K562 (cell line): ENCODE measurements around the gene IL3RA.
"Not testable (repeated sequence)": the region's sequence is repeated elsewhere in the genome, so short reads cannot be mapped to it uniquely, and the experiment has no call there.

Experiments
- CTCF ChIP-seq, 3 experiments: IDR thresholded peaks in 2 of 3; conservative IDR thresholded peaks in 1 of 3; 2 replicates each; pipeline ENCODE4 v1.5.1; 2011 to 2012; ENCODE audit warnings: low read length in 3 of 3, mild to moderate bottlenecking in 3 of 3, control low read depth in 2 of 3, improper control_type of control experiment in 1 of 3, inconsistent platforms in 1 of 3, low read depth in 1 of 3, mixed read lengths in 1 of 3, moderate library complexity in 1 of 3; ENCODE audit not compliant: insufficient read depth in 2 of 3
- EGR1 ChIP-seq: fragments of 450-650 bp; conservative IDR thresholded peaks from 2 replicates; pipeline ENCODE4 v1.6.1; 2017; ENCODE audit warnings: mild to moderate bottlenecking
- IRF1 ChIP-seq: sonication (generic); formaldehyde crosslinking; IDR thresholded peaks from 2 replicates; pipeline ENCODE4 v1.8.0; 2022; ENCODE audit warnings: missing genetic modification reagents, mild to moderate bottlenecking, borderline replicate concordance
- MTA1 ChIP-seq: fragments of 450-650 bp; IDR thresholded peaks from 2 replicates; pipeline ENCODE4 v1.6.1; 2017; ENCODE audit warnings: borderline replicate concordance
- NR2C2 ChIP-seq, 2 experiments: fragments of 200-800 bp in 1 of 2; sonication (Bioruptor generic) in 1 of 2; sonication (generic) in 1 of 2; formaldehyde crosslinking in 1 of 2; IDR thresholded peaks; 2 replicates each; pipeline versions ENCODE4 v1.6.1 to v1.8.0; 2016 to 2022; ENCODE audit warnings: mild to moderate bottlenecking in 1 of 2, missing compliant biosample characterization in 1 of 2, missing genetic modification characterization in 1 of 2, missing genetic modification reagents in 1 of 2
- NR3C1 ChIP-seq: sonication (generic); formaldehyde crosslinking; IDR thresholded peaks from 2 replicates; pipeline ENCODE4 v1.8.1; 2022; ENCODE audit warnings: missing genetic modification reagents
- POLR2A ChIP-seq: fragments of 450-650 bp; conservative IDR thresholded peaks from 2 replicates; pipeline ENCODE4 v1.6.1; 2016
- RFX5 ChIP-seq: IDR thresholded peaks from 2 replicates; pipeline ENCODE4 v1.6.1; 2011; ENCODE audit warnings: low read depth, mild to moderate bottlenecking, improper control_type of control experiment, low read length

- not testable (repeated sequence) for TF ChIP-seq EGR1; MTA1; CTCF (IDR thresholded peaks at IDR 0.05 in 2 of 3, conservative IDR thresholded peaks at IDR 0.05 in 1 of 3; ENCODE audit: insufficient read depth in 2 of 3, low read depth in 1 of 3, low read length in 3 of 3); NR3C1 (CRISPR knock-in tag); POLR2A; IRF1 (CRISPR knock-in tag); RFX5; NR2C2 (CRISPR knock-in tag; IDR thresholded peaks at IDR 0.05); NR2C2 (tag; IDR thresholded peaks at IDR 0.05)
Measured at GRCh38 chrX:1349606-1350005, 13.0 kb downstream of the IL3RA start.
